Measurements from ENCODE around the gene KCNN3. TPM values are rescaled to one million over a fixed set of nuclear protein-coding genes. Genes with fewer than 3 reads are reported as not detected.

Gene KCNN3
- total and polyA plus RNA-seq, 2 of the 13 experiments (the other 11 are each of a cell fraction or from before 2014, with no cell fraction given) = not detected

GRCh38 chr1:154796303-154796892, 73.7 kb downstream of the KCNN3 start:
- no peak for TF ChIP-seq MXI1 (IDR thresholded peaks at IDR 0.05; ENCODE audit: borderline replicate concordance, low read depth, low read length)
- no peak for TF ChIP-seq MED1 (CRISPR knock-in tag; IDR thresholded peaks at IDR 0.05)
- ATAC-seq (no peak), FAIRE-seq (no peak), DNase-seq (ENCODE audit: low spot score) (no peak)
- no peak overlapping the region for H3K27ac ChIP-seq (ENCODE audit: extremely low read length, insufficient read depth, low read length)
- intact Hi-C loops (cut with micrococcal nuclease; ENCODE audit: unreplicated experiment) (no loop called here), in situ Hi-C loops (cut with HindIII; ENCODE audit: extremely low pct_ligation_motif_present, low pct_unique_long_range_greater_than_20kb) (no loop called here)
- H3K27me3 ChIP-seq (ENCODE audit: control insufficient read depth in 1 of 2, insufficient read depth in 2 of 2, low read length in 2 of 2) = peaks cover 5 to 10% of the 10 kb centered on the region in 2 experiments; a peak in 2 of 5 replicates
- H4K20me1 ChIP-seq (ENCODE audit: insufficient read depth, low read length) = no peaks in the 10 kb centered on the region
- H3K9ac ChIP-seq (ENCODE audit: insufficient read depth, low read depth, low read length) = no peak overlapping the region
- no peaks in the 10 kb centered on the region for H3K79me2 ChIP-seq (ENCODE audit: insufficient read depth, low read length)
- ChIA-PET POLR2A (no interaction called here), CTCF (ENCODE audit: low intra/inter-chr PET ratio, low total read pairs) (no interaction called here)
- WGBS (ENCODE audit: low lambda C conversion rate) = 43% methylated on average over 15 of the region's 15 CpGs
- H3K9me3 ChIP-seq (ENCODE audit: low read length) = no peaks in the 10 kb centered on the region
- no peak overlapping the region for H3K4me2 ChIP-seq (ENCODE audit: low read depth, low read length)
- no peak overlapping the region for H2AFZ ChIP-seq (ENCODE audit: low read length)
- H3K4me1 ChIP-seq (ENCODE audit: insufficient read depth, low read length) = no peaks in the 10 kb centered on the region
- no peak overlapping the region for H3K4me3 ChIP-seq (replicated peaks in 1 of 3; ENCODE audit: insufficient read depth in 1 of 3, low read depth in 2 of 3, low read length in 3 of 3)
- BruUV-seq (replicated peaks) = no TSS peak
- H3K36me3 ChIP-seq (replicated peaks in 1 of 2; ENCODE audit: control insufficient read depth in 1 of 2, insufficient read depth in 2 of 2, low read length in 2 of 2) = no peaks in the 10 kb centered on the region

- intact Hi-C loops (cut with micrococcal nuclease; ENCODE audit: unreplicated experiment) (no loop called here), in situ Hi-C loops (cut with HindIII; ENCODE audit: extremely low pct_ligation_motif_present, low pct_unique_long_range_greater_than_20kb) (no loop called here)
- Histone ChIP-seq H3K4me1 (ENCODE audit: insufficient read depth, low read length) (peaks cover 10% of the 10 kb centered on the region; the same call in 1 of the 2 replicates), H3K4me3 (replicated peaks in 1 of 3; ENCODE audit: insufficient read depth in 1 of 3, low read depth in 2 of 3, low read length in 3 of 3) (no peak overlapping the region), H3K9ac (ENCODE audit: insufficient read depth, low read depth, low read length) (no peak overlapping the region), H2AFZ (ENCODE audit: low read length) (no peak overlapping the region), H3K27ac (ENCODE audit: extremely low read length, insufficient read depth, low read length) (no peak overlapping the region), H3K36me3 (replicated peaks in 1 of 2; ENCODE audit: control insufficient read depth in 1 of 2, insufficient read depth in 2 of 2, low read length in 2 of 2) (no peaks in the 10 kb centered on the region), H3K9me3 (ENCODE audit: low read length) (no peaks in the 10 kb centered on the region), H3K27me3 (ENCODE audit: control insufficient read depth in 1 of 2, insufficient read depth in 2 of 2, low read length in 2 of 2) (peaks cover 2 to 4% of the 10 kb centered on the region in 2 experiments; a peak in 2 of 5 replicates), H3K4me2 (ENCODE audit: low read depth, low read length) (no peak overlapping the region), H3K79me2 (ENCODE audit: insufficient read depth, low read length) (no peaks in the 10 kb centered on the region), H4K20me1 (ENCODE audit: insufficient read depth, low read length) (no peaks in the 10 kb centered on the region)
- WGBS (ENCODE audit: low lambda C conversion rate) = 0% methylated on average over 2 of the region's 3 CpGs
- TF ChIP-seq HNF4A (CRISPR knock-in tag; IDR thresholded peaks at IDR 0.05) (peak; percentile 71), BCL6 (CRISPR knock-in tag; IDR thresholded peaks at IDR 0.05) (0 out of 2 replicates have a peak, but pooled peaks have one; percentile 10), HNF4G (IDR thresholded peaks at IDR 0.05; ENCODE audit: borderline replicate concordance, low read depth, low read length) (peak; percentile 50; the same call in 1 of the 2 replicates), HNF4G (CRISPR knock-in tag; IDR thresholded peaks at IDR 0.05; ENCODE audit: borderline replicate concordance, low read depth) (no peak), CCAR2 (optimal IDR thresholded peaks at IDR 0.05; ENCODE audit: low read depth, low read length) (no peak)
- FAIRE-seq (no peak), ATAC-seq (peak; percentile 52; the same call in 2 of the 3 replicates), DNase-seq (ENCODE audit: low spot score) (peak; percentile 20)
- ChIA-PET CTCF (ENCODE audit: low intra/inter-chr PET ratio, low total read pairs) (no interaction called here), POLR2A (no interaction called here)
- no TSS peak for BruUV-seq (replicated peaks)
Observed at GRCh38 chr1:154794608-154795007, 75.5 kb downstream of the KCNN3 start.

Measured in HepG2 (cell line).